PC-3 (cell line): Measurements from ENCODE around the gene CAPZB.

ENCODE experiments used
- CTCF ChIP-seq: fragments of 300-600 bp; sonication (generic); conservative IDR thresholded peaks from 2 replicates; pipeline ENCODE4 v1.5.1; 2017; ENCODE audit warnings: antibody characterized with exemption, low read depth, mild to moderate bottlenecking, low read length
- EZH2 ChIP-seq: fragments of 300-600 bp; sonication (generic); IDR thresholded peaks from one replicate; pipeline ENCODE4 v1.6.1; 2017; ENCODE audit warnings: antibody characterized with exemption, mild to moderate bottlenecking, low read length; ENCODE audit not compliant: unreplicated experiment
- EZH2phosphoT487 ChIP-seq: fragments of 300-600 bp; sonication (generic); IDR thresholded peaks from 2 replicates; pipeline ENCODE4 v1.6.1; 2018; ENCODE audit warnings: mild to moderate bottlenecking, antibody characterized with exemption, low read length, borderline replicate concordance

GRCh38 chr1:19342062-19342750 lies 143.1 kb downstream of the CAPZB start:
- TF ChIP-seq CTCF (no peak), EZH2phosphoT487 (no peak), EZH2 (no peak)
